A673 (cell line): ENCODE results near the gene HOXD1. TPM values are rescaled to one million over a fixed set of nuclear protein-coding genes. Genes with fewer than 3 reads are reported as not detected.
A peak's percentile ranks its signal among the peaks of the same experiment; 100 is the strongest.

ENCODE experiments used
- BruUV-seq: library from RNA; stranded (reverse); fragments of 400-500 nt; replicated peaks from 2 replicates; lab custom pipeline; 2021; lab: Mats Ljungman, UMichigan
- CTCF ChIA-PET: fragments of 300-600 bp; sonication (Branson Sonifier 250); formaldehyde crosslinking; loops from one replicate; lab custom pipeline; 2022; ENCODE audit warnings: antibody characterized with exemption; lab: Charles Lee
- POLR2A ChIA-PET: fragments of 300-600 bp; sonication (Branson Sonifier 250); formaldehyde crosslinking; loops from one replicate; lab custom pipeline; 2022; ENCODE audit warnings: antibody characterized with exemption; ENCODE audit not compliant: low non-redundant PET; lab: Charles Lee
- DNase-seq: peaks from one replicate; pipeline ENCODE4 v3.0.0-alpha.2; 2015; ENCODE audit warnings: low spot score
- H3K27ac ChIP-seq: fragments of 200-600 bp; sonication (generic); 2 replicates; pipeline ENCODE4 v1.5.1; 2016; ENCODE audit warnings: mixed run types, low read depth, mild to moderate bottlenecking, mixed read lengths, antibody characterized with exemption, low read length; ENCODE audit not compliant: poor library complexity, severe bottlenecking
- H3K27me3 ChIP-seq: fragments of 200-600 bp; sonication (generic); replicated peaks from 2 replicates; pipeline ENCODE4 v1.6.1; 2017; ENCODE audit warnings: mixed run types, low read depth, mild to moderate bottlenecking, mixed read lengths, antibody characterized with exemption, low read length; ENCODE audit not compliant: insufficient read depth, poor library complexity
- H3K36me3 ChIP-seq: fragments of 200-600 bp; sonication (generic); 2 replicates; pipeline ENCODE4 v1.6.1; 2016; ENCODE audit warnings: mixed run types, mild to moderate bottlenecking, mixed read lengths, antibody characterized with exemption, low read length; ENCODE audit not compliant: insufficient read depth, poor library complexity, severe bottlenecking
- H3K4me1 ChIP-seq: fragments of 200-600 bp; sonication (generic); 2 replicates; pipeline ENCODE4 v1.6.1; 2017; ENCODE audit warnings: mixed run types, mild to moderate bottlenecking, mixed read lengths, antibody characterized with exemption, low read length; ENCODE audit not compliant: insufficient read depth, poor library complexity, severe bottlenecking
- H3K4me3 ChIP-seq: fragments of 200-600 bp; sonication (generic); 2 replicates; pipeline ENCODE4 v1.5.1; 2016; ENCODE audit warnings: low read depth, mixed run types, mild to moderate bottlenecking, mixed read lengths, low read length; ENCODE audit not compliant: poor library complexity, severe bottlenecking
- H3K9me3 ChIP-seq: fragments of 200-600 bp; sonication (generic); 2 replicates; pipeline ENCODE4 v1.6.1; 2016; ENCODE audit warnings: mixed run types, low read depth, mild to moderate bottlenecking, mixed read lengths, antibody characterized with exemption, low read length; ENCODE audit not compliant: poor library complexity, severe bottlenecking
- CTCF ChIP-seq: fragments of 300-800, 200-600 bp; sonication (generic); conservative IDR thresholded peaks from 2 replicates; pipeline ENCODE4 v1.5.1; 2017; ENCODE audit warnings: low read depth, mild to moderate bottlenecking, antibody characterized with exemption, low read length, moderate library complexity, mixed read lengths
- EZH2 ChIP-seq: fragments of 200-600 bp; sonication (generic); IDR thresholded peaks from 2 replicates; pipeline ENCODE4 v1.6.1; 2017; ENCODE audit warnings: borderline replicate concordance, low read depth, mild to moderate bottlenecking, mixed read lengths, antibody characterized with exemption, low read length; ENCODE audit not compliant: poor library complexity, severe bottlenecking
- intact Hi-C: fragments of 100-400 bp; cut with micrococcal nuclease; formaldehyde crosslinking; loops from one replicate; pipeline ENCODE4 v1.10.0; 2022; ENCODE audit not compliant: unreplicated experiment
- total RNA-seq: library from RNA; stranded (reverse); gene quantifications from 2 replicates; pipeline ENCODE4 v1.2.3, GENCODE V29; 2021

The HOXD1 gene
- total RNA-seq, 1 experiment from 2014 or later, result not detected

- TF ChIP-seq CTCF, result no peak
- TF ChIP-seq EZH2, result no peak
- POLR2A ChIA-PET, result interaction anchor here (0.6 kb wide), 1 partner anchor 934 kb away, joined by 5 read pairs; no protein-coding TSS in a partner anchor
- Histone ChIP-seq H3K9me3 (no peaks in the 10 kb centered on the region), H3K27ac (no peak overlapping the region), H3K4me1 (peaks cover 37% of the 10 kb centered on the region), H3K36me3 (no peaks in the 10 kb centered on the region), H3K27me3 (no peaks in the 10 kb centered on the region), H3K4me3 (no peak overlapping the region)
- CTCF ChIA-PET, result interaction anchor here (0.9 kb wide), 1 partner anchor 283 kb away, joined by 3 read pairs; no protein-coding TSS in a partner anchor
- no peak for DNase-seq
- intact Hi-C loops, result no loop called here
- no TSS peak for BruUV-seq
Observed at GRCh38 chr2:176172007-176172894, 16.2 kb upstream of the HOXD1 start.

GRCh38 chr2:176172895-176173566, 15.4 kb upstream of the HOXD1 start:
- DNase-seq, result no peak
- Histone ChIP-seq H3K4me3 (no peak overlapping the region), H3K4me1 (peaks cover 37% of the 10 kb centered on the region), H3K27me3 (no peaks in the 10 kb centered on the region), H3K36me3 (no peaks in the 10 kb centered on the region), H3K27ac (no peak overlapping the region), H3K9me3 (no peaks in the 10 kb centered on the region)
- POLR2A ChIA-PET, result interaction anchor here (0.6 kb wide), 1 partner anchor 935 kb away, joined by 5 read pairs; no protein-coding TSS in a partner anchor
- TF ChIP-seq EZH2, result no peak
- no peak for TF ChIP-seq CTCF
- CTCF ChIA-PET, result no interaction called here
- TSS peak; percentile 39 for BruUV-seq
- intact Hi-C loops, result no loop called here

- TF ChIP-seq CTCF (no peak), EZH2 (no peak)
- intact Hi-C loops, result no loop called here
- H3K27me3 ChIP-seq, result no peaks in the 10 kb centered on the region
- BruUV-seq, result no TSS peak
- no peak for DNase-seq
- peak overlapping the region; percentile 22 for H3K4me3 ChIP-seq
- H3K36me3 ChIP-seq, result no peaks in the 10 kb centered on the region
- peak overlapping the region; percentile 48 for H3K27ac ChIP-seq
- CTCF ChIA-PET, result interaction anchor here (0.9 kb wide), 1 partner anchor 991 kb away, joined by 4 read pairs; no protein-coding TSS in a partner anchor
- peaks cover 37% of the 10 kb centered on the region for H3K4me1 ChIP-seq
- POLR2A ChIA-PET, result interaction anchor here (0.6 kb wide), 2 partner anchors 20 to 397 kb away, joined by 3 read pairs; no protein-coding TSS in a partner anchor
- no peaks in the 10 kb centered on the region for H3K9me3 ChIP-seq
Observed at GRCh38 chr2:176173567-176174381, 14.7 kb upstream of the HOXD1 start.
